ENCODE results near the gene FURIN. TPM values are rescaled to one million over a fixed set of nuclear protein-coding genes. Genes with fewer than 3 reads are reported as not detected.

The FURIN gene
- total and polyA plus RNA-seq, 9 of the 15 experiments (the other 6 are each of a cell fraction or from before 2014, with no cell fraction given) = 0.92 to 99.9 (median 34.8) TPM

- in situ Hi-C loops (cut with MboI) (no loop called here), intact Hi-C loops (cut with micrococcal nuclease) (no loop called here)
- CTCF ChIA-PET (ENCODE audit: low intra/inter-chr PET ratio) = no interaction called here
- ATAC-seq (0 out of 3 replicates have a peak, but pooled peaks have one; percentile 5), DNase-seq (ENCODE audit: extremely low read depth in 1 of 4, low spot score in 3 of 4) (no peak), FAIRE-seq (no peak)
- Histone ChIP-seq H3K79me2 (ENCODE audit: control insufficient read depth, insufficient read depth, low read length) (peaks cover 15% of the 10 kb centered on the region), H3K27ac (ENCODE audit: extremely low read depth, low read depth, low read length) (no peak overlapping the region), H4K20me1 (replicated peaks; ENCODE audit: control insufficient read depth, insufficient read depth, low read length) (no peaks in the 10 kb centered on the region), H3K36me3 (ENCODE audit: control insufficient read depth, insufficient read depth, low read length) (peaks cover 96% of the 10 kb centered on the region), H3K9me1 (ENCODE audit: control insufficient read depth, insufficient read depth, low read length) (peaks cover 4% of the 10 kb centered on the region), H3K9ac (ENCODE audit: insufficient read depth in 1 of 2, low read depth in 2 of 2, low read length in 2 of 2) (peak overlapping the region in 1 of 2 experiments; percentile 67; a peak in 2 of 4 replicates), H3K27me3 (ENCODE audit: control insufficient read depth in 2 of 2, insufficient read depth in 2 of 2, low read length in 2 of 2) (no peaks in the 10 kb centered on the region), H3K4me2 (ENCODE audit: insufficient read depth, low read length) (no peak overlapping the region), H3K4me1 (replicated peaks in 1 of 2; ENCODE audit: control insufficient read depth in 2 of 2, insufficient read depth in 2 of 2, low read length in 2 of 2) (peaks cover 8 to 51% of the 10 kb centered on the region in 2 experiments), H3K9me3 (replicated peaks; ENCODE audit: control insufficient read depth, insufficient read depth, low read depth, low read length) (no peaks in the 10 kb centered on the region), H2AFZ (ENCODE audit: low read depth, low read length) (no peak overlapping the region), H3K4me3 (no peak overlapping the region)
- no TSS peak for BruUV-seq (replicated peaks)
- no peak for TF ChIP-seq ZNF584 (CRISPR knock-in tag; IDR thresholded peaks at IDR 0.05; ENCODE audit: low read depth)
- TF ChIP-seq POLR2G (IDR thresholded peaks at IDR 0.05; ENCODE audit: low read depth, low read length) = peak; percentile 37; the same call in 1 of the 2 replicates
- peak; percentile 47 for TF ChIP-seq RBFOX2 (IDR thresholded peaks at IDR 0.05; ENCODE audit: low read depth, low read length)
- POLR2A ChIA-PET = interaction anchor here (0.5 to 2.3 kb wide), 5 partner anchors 9 to 171 kb away, joined by 3 to 17 read pairs (median 4); no protein-coding TSS in a partner anchor
- WGBS (ENCODE audit: insufficient coverage, low coverage, missing lambda C conversion rate) = 97% methylated on average over 21 of the region's 24 CpGs
Observed at GRCh38 chr15:90910441-90911301, 42.3 kb downstream of the FURIN start.

DNA sequence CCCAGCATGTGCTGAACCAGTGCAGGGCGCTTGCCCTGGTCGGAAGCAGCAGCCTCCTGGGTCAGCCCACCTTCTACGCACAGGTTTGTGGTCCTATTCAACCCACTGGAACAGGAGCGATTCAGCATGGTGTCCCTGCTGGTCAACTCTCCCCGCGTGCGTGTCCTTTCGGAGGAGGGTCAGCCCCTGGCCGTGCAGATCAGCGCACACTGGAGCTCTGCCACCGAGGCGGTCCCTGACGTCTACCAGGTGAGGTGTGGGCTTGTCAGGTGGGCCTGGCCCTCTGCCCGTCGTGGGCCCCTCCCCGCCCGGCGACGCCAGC is 42.9 kb downstream of the FURIN start:
- Histone ChIP-seq H3K27me3 (ENCODE audit: control insufficient read depth in 2 of 2, insufficient read depth in 2 of 2, low read length in 2 of 2) (no peaks in the 10 kb centered on the region), H3K27ac (ENCODE audit: extremely low read depth, low read depth, low read length) (no peak overlapping the region), H3K4me1 (replicated peaks in 1 of 2; ENCODE audit: control insufficient read depth in 2 of 2, insufficient read depth in 2 of 2, low read length in 2 of 2) (peaks cover 13 to 51% of the 10 kb centered on the region in 2 experiments), H3K36me3 (ENCODE audit: control insufficient read depth, insufficient read depth, low read length) (peaks cover 96% of the 10 kb centered on the region), H3K4me3 (no peak overlapping the region), H3K9ac (ENCODE audit: insufficient read depth in 1 of 2, low read depth in 2 of 2, low read length in 2 of 2) (peak overlapping the region in 1 of 2 experiments; percentile 67; a peak in 2 of 4 replicates), H3K79me2 (ENCODE audit: control insufficient read depth, insufficient read depth, low read length) (peaks cover 9% of the 10 kb centered on the region; the same call in 2 of the 3 replicates), H3K9me3 (replicated peaks; ENCODE audit: control insufficient read depth, insufficient read depth, low read depth, low read length) (no peaks in the 10 kb centered on the region), H2AFZ (ENCODE audit: low read depth, low read length) (no peak overlapping the region), H3K9me1 (ENCODE audit: control insufficient read depth, insufficient read depth, low read length) (no peaks in the 10 kb centered on the region), H4K20me1 (replicated peaks; ENCODE audit: control insufficient read depth, insufficient read depth, low read length) (no peaks in the 10 kb centered on the region), H3K4me2 (ENCODE audit: insufficient read depth, low read length) (no peak overlapping the region)
- no peak for DNase-seq (ENCODE audit: extremely low read depth in 1 of 4, low spot score in 3 of 4)
- BruUV-seq (replicated peaks) = no TSS peak
- 91% methylated on average over 18 of the region's 19 CpGs for WGBS (ENCODE audit: insufficient coverage, low coverage, missing lambda C conversion rate)
- ATAC-seq = no peak
- intact Hi-C loops (cut with micrococcal nuclease) = no loop called here
- no peak for FAIRE-seq
- in situ Hi-C loops (cut with MboI) = no loop called here
- ChIA-PET CTCF (ENCODE audit: low intra/inter-chr PET ratio) (no interaction called here), POLR2A (interaction anchor here (1.4 to 2.3 kb wide), 3 partner anchors 8 to 12 kb away, joined by 3 to 17 read pairs (median 5); partner anchors contain the start of gene MAN2A2)
- TF ChIP-seq HSF4 (CRISPR knock-in tag; IDR thresholded peaks at IDR 0.05; ENCODE audit: borderline replicate concordance) (no peak), MXI1 (IDR thresholded peaks at IDR 0.05; ENCODE audit: low read depth, low read length) (no peak), ZNF354B (CRISPR knock-in tag; IDR thresholded peaks at IDR 0.05) (no peak), ZNF699 (CRISPR knock-in tag; IDR thresholded peaks at IDR 0.05; ENCODE audit: insufficient replicate concordance) (no peak), RBFOX2 (IDR thresholded peaks at IDR 0.05; ENCODE audit: low read depth, low read length) (peak; percentile 56), ZNF717 (CRISPR knock-in tag; IDR thresholded peaks at IDR 0.05) (no peak), POLR2G (IDR thresholded peaks at IDR 0.05; ENCODE audit: low read depth, low read length) (0 out of 2 replicates have a peak, but pooled peaks have one; percentile 34)
- TF ChIP-seq, protein P1, sequence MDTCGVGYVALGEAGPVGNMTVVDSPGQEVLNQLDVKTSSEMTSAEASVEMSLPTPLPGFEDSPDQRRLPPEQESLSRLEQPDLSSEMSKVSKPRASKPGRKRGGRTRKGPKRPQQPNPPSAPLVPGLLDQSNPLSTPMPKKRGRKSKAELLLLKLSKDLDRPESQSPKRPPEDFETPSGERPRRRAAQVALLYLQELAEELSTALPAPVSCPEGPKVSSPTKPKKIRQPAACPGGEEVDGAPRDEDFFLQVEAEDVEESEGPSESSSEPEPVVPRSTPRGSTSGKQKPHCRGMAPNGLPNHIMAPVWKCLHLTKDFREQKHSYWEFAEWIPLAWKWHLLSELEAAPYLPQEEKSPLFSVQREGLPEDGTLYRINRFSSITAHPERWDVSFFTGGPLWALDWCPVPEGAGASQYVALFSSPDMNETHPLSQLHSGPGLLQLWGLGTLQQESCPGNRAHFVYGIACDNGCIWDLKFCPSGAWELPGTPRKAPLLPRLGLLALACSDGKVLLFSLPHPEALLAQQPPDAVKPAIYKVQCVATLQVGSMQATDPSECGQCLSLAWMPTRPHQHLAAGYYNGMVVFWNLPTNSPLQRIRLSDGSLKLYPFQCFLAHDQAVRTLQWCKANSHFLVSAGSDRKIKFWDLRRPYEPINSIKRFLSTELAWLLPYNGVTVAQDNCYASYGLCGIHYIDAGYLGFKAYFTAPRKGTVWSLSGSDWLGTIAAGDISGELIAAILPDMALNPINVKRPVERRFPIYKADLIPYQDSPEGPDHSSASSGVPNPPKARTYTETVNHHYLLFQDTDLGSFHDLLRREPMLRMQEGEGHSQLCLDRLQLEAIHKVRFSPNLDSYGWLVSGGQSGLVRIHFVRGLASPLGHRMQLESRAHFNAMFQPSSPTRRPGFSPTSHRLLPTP (IDR thresholded peaks at IDR 0.05; ENCODE audit: borderline replicate concordance, extremely low read depth, insufficient read length) = no peak

Data from K562 (cell line).